H9 (cell line): ENCODE results near the gene CFAP45. TPM values are rescaled to one million over a fixed set of nuclear protein-coding genes. Genes with fewer than 3 reads are reported as not detected.

Source experiments
- DNase-seq: peaks from one replicate; pipeline ENCODE4 v3.0.0-alpha.2; 2017
- H2AFZ ChIP-seq: one replicate; pipeline ENCODE4 v1.6.1; 2013; ENCODE audit warnings: mild to moderate bottlenecking, low read length, control low read depth, moderate library complexity
- H2AK5ac ChIP-seq: 2 replicates; pipeline ENCODE4 v1.6.1; 2013; ENCODE audit warnings: low read length, control low read depth, mixed read lengths; ENCODE audit not compliant: insufficient read length
- H2BK120ac ChIP-seq: one replicate; pipeline ENCODE4 v1.6.1; 2013; ENCODE audit warnings: low read depth, mild to moderate bottlenecking, low read length, control low read depth, inconsistent platforms; ENCODE audit not compliant: poor library complexity, severe bottlenecking
- H2BK12ac ChIP-seq: 2 replicates; pipeline ENCODE4 v1.6.1; 2013; ENCODE audit warnings: low read length, control low read depth, mixed read lengths, low read depth; ENCODE audit not compliant: insufficient read length
- H2BK15ac ChIP-seq: 2 replicates; pipeline ENCODE4 v1.6.1; 2013; ENCODE audit warnings: low read depth, low read length, control low read depth
- H2BK20ac ChIP-seq: one replicate; pipeline ENCODE4 v1.6.1; 2013; ENCODE audit warnings: low read depth, mild to moderate bottlenecking, low read length, control low read depth, inconsistent platforms; ENCODE audit not compliant: poor library complexity, severe bottlenecking
- H2BK5ac ChIP-seq: 2 replicates; pipeline ENCODE4 v1.6.1; 2013; ENCODE audit warnings: low read length, control low read depth, mixed read lengths; ENCODE audit not compliant: insufficient read length
- H3K14ac ChIP-seq: 2 replicates; pipeline ENCODE4 v1.6.1; 2013; ENCODE audit warnings: low read length, control low read depth; ENCODE audit not compliant: insufficient read depth
- H3K18ac ChIP-seq: 2 replicates; pipeline ENCODE4 v1.6.1; 2013; ENCODE audit warnings: low read depth, mild to moderate bottlenecking, mixed read lengths, low read length, control low read depth; ENCODE audit not compliant: insufficient read length
- H3K23ac ChIP-seq: 2 replicates; pipeline ENCODE4 v1.6.1; 2013; ENCODE audit warnings: low read length, control low read depth, mixed read lengths, low read depth; ENCODE audit not compliant: insufficient read length
- H3K23me2 ChIP-seq: 2 replicates; pipeline ENCODE4 v1.6.1; 2013; ENCODE audit warnings: low read depth, mild to moderate bottlenecking, mixed read lengths, low read length, control low read depth; ENCODE audit not compliant: insufficient read length, poor library complexity, severe bottlenecking
- H3K27ac ChIP-seq: 2 replicates; pipeline ENCODE4 v1.5.1; 2013; ENCODE audit warnings: low read length, control low read depth, mixed read lengths, low read depth; ENCODE audit not compliant: insufficient read length
- H3K27me3 ChIP-seq: 2 replicates; pipeline ENCODE4 v1.6.1; 2013; ENCODE audit warnings: low read length, control low read depth, inconsistent platforms; ENCODE audit not compliant: insufficient read depth
- H3K4ac ChIP-seq: 2 replicates; pipeline ENCODE4 v1.6.1; 2013; ENCODE audit warnings: low read depth, mild to moderate bottlenecking, control low read depth, inconsistent platforms, low read length, moderate library complexity
- H3K4me1 ChIP-seq: 2 replicates; pipeline ENCODE4 v1.6.1; 2013; ENCODE audit warnings: low read length, control low read depth, inconsistent platforms; ENCODE audit not compliant: insufficient read depth
- H3K4me2 ChIP-seq: 2 replicates; pipeline ENCODE4 v1.6.1; 2013; ENCODE audit warnings: low read length, control low read depth, mixed read lengths; ENCODE audit not compliant: insufficient read length, insufficient read depth
- H3K56ac ChIP-seq: 2 replicates; pipeline ENCODE4 v1.6.1; 2013; ENCODE audit warnings: low read depth, mild to moderate bottlenecking, mixed read lengths, low read length, control low read depth; ENCODE audit not compliant: insufficient read length
- H3K79me1 ChIP-seq: 2 replicates; pipeline ENCODE4 v1.6.1; 2013; ENCODE audit warnings: low read depth, mild to moderate bottlenecking, moderate library complexity, low read length, control low read depth, inconsistent platforms; ENCODE audit not compliant: insufficient read depth, poor library complexity, severe bottlenecking
- H3K79me2 ChIP-seq: 2 replicates; pipeline ENCODE4 v1.6.1; 2013; ENCODE audit warnings: low read length, control low read depth, inconsistent platforms; ENCODE audit not compliant: insufficient read depth
- H3K9ac ChIP-seq: 2 replicates; pipeline ENCODE4 v1.6.1; 2013; ENCODE audit warnings: low read length, control low read depth, mixed read lengths; ENCODE audit not compliant: insufficient read length; ENCODE audit errors: extremely low read depth
- H3K9me3 ChIP-seq: one replicate; pipeline ENCODE4 v1.6.1; 2013; ENCODE audit warnings: low read depth, low read length, inconsistent platforms; ENCODE audit not compliant: control insufficient read depth
- H3T11ph ChIP-seq: one replicate; pipeline ENCODE4 v1.6.1; 2013; ENCODE audit warnings: mild to moderate bottlenecking, low read length, control low read depth, inconsistent platforms
- H4K20me1 ChIP-seq: one replicate; pipeline ENCODE4 v1.6.1; 2013; ENCODE audit not compliant: control insufficient read depth, insufficient read length, insufficient read depth
- H4K5ac ChIP-seq: 2 replicates; pipeline ENCODE4 v1.6.1; 2013; ENCODE audit warnings: low read depth, mild to moderate bottlenecking, mixed read lengths, low read length, control low read depth; ENCODE audit not compliant: insufficient read length
- H4K8ac ChIP-seq: replicated peaks from 2 replicates; pipeline ENCODE4 v1.6.1; 2013; ENCODE audit warnings: low read length, control low read depth, mixed read lengths, low read depth; ENCODE audit not compliant: insufficient read length
- H4K91ac ChIP-seq: 2 replicates; pipeline ENCODE4 v1.6.1; 2013; ENCODE audit warnings: low read depth, mild to moderate bottlenecking, moderate library complexity, mixed read lengths, low read length, control low read depth; ENCODE audit not compliant: insufficient read length
- H3K27ac Mint-ChIP-seq, 3 experiments: 2 replicates in 2 of 3; 3 replicates in 1 of 3; pipeline ENCODE4 v1.8.0; 2020 to 2021; ENCODE audit warnings: mixed read lengths in 3 of 3, mild to moderate bottlenecking in 1 of 3, moderate library complexity in 1 of 3
- H3K27me3 Mint-ChIP-seq: 2 replicates; pipeline ENCODE4 v1.8.0; 2021; ENCODE audit warnings: low read depth, mild to moderate bottlenecking, moderate library complexity, mixed read lengths
- H3K36me3 Mint-ChIP-seq, 3 experiments: 2 replicates in 2 of 3; 3 replicates in 1 of 3; pipeline ENCODE4 v1.8.0; 2020 to 2021; ENCODE audit warnings: low read depth in 3 of 3, mixed read lengths in 3 of 3; ENCODE audit not compliant: insufficient read depth in 1 of 3
- H3K4me1 Mint-ChIP-seq, 2 experiments: 2 replicates each; pipeline ENCODE4 v1.8.0; 2020; ENCODE audit warnings: mixed read lengths in 2 of 2
- H3K4me3 Mint-ChIP-seq, 2 experiments: 2 replicates in 1 of 2; 3 replicates in 1 of 2; pipeline ENCODE4 v1.8.0; 2020 to 2021; ENCODE audit warnings: mild to moderate bottlenecking in 2 of 2, mixed read lengths in 2 of 2, moderate library complexity in 1 of 2
- H3K9me3 Mint-ChIP-seq, 2 experiments: 2 replicates in 1 of 2; 3 replicates in 1 of 2; pipeline ENCODE4 v1.8.0; 2020; ENCODE audit warnings: mild to moderate bottlenecking in 2 of 2, mixed read lengths in 2 of 2, moderate library complexity in 1 of 2
- WGBS: extraction: QIAGEN DNeasy Blood & Tissue Kit; methylation state at CpG from one replicate; pipeline ENCODE4 v1.1.7; 2013; ENCODE audit warnings: missing lambda C conversion rate, low lambda C conversion rate, mixed read lengths; ENCODE audit not compliant: insufficient read length; ENCODE audit errors: extremely low coverage; 5-methylcytosine and 5-hydroxymethylcytosine counted together
- total RNA-seq: library from RNA; stranded (reverse); gene quantifications from 2 replicates; pipeline ENCODE4 v1.2.1, GENCODE V29; 2021
- TF ChIP-seq, protein P1 (sequence below): fragments of 200-600 bp; sonication (generic); conservative IDR thresholded peaks from 3 replicates; pipeline ENCODE4 v1.8.0; 2021; ENCODE audit warnings: antibody characterized with exemption, mild to moderate bottlenecking

The CFAP45 gene
- total RNA-seq, 1 experiment from 2014 or later, result 0.85 TPM

DNA sequence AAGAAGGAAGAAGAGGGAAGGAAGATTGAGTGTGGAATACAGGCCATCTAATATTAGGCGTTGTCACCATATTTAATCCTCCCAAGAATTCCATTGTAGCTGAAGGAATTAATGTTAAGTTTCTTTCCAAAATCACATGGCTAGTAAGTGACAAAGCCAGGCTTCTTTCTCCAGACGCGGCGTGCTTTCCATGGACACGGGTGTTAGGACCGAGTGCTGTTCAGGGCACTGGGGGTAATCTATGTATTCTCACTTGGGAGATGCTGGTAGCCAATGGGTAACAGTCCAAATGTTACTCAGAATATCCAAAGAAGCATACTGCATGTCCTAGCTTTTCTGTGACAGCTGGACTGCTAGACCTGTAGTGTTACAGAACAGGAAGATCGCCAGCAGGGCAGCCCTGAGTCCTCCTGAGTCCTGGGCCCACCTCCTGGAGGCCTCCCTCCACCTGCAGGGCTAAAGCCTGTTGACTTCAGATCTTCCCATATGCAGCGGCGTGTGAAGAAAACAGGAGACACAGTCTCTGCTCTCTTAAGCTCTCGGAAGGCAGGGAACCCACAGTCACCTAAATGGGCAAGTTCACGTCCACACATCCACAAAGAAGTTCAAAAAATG, 40.1 kb upstream of the CFAP45 start:
- no peak overlapping the region for H2BK12ac ChIP-seq
- no peak overlapping the region for H3K4me2 ChIP-seq
- H2BK120ac ChIP-seq, result no peak overlapping the region
- no peak overlapping the region for H4K8ac ChIP-seq
- no peak overlapping the region for H4K5ac ChIP-seq
- peaks cover 7% of the 10 kb centered on the region for H3K23me2 ChIP-seq
- DNase-seq, result no peak
- no peaks in the 10 kb centered on the region for H4K20me1 ChIP-seq
- H3K9ac ChIP-seq, result no peak overlapping the region
- H3K79me2 ChIP-seq, result no peaks in the 10 kb centered on the region
- H2BK20ac ChIP-seq, result no peak overlapping the region
- WGBS, result no CpG with 5 or more reads among the region's 11 CpGs
- H2AFZ ChIP-seq, result no peak overlapping the region
- peaks cover 11 to 17% (median 15%) of the 10 kb centered on the region in 3 experiments for H3K36me3 Mint-ChIP-seq
- H3K56ac ChIP-seq, result no peak overlapping the region
- no peaks in the 10 kb centered on the region for H3K79me1 ChIP-seq
- no peak overlapping the region for H3T11ph ChIP-seq
- H3K23ac ChIP-seq, result no peak overlapping the region
- H3K9me3 Mint-ChIP-seq, result no peaks in the 10 kb centered on the region
- 0 out of 7 replicates have a peak overlapping the region, but pooled peaks of 1 of the 3 experiments have one; percentile 48 for H3K27ac Mint-ChIP-seq
- no peak overlapping the region for H2BK5ac ChIP-seq
- no peak overlapping the region for H3K4ac ChIP-seq
- H3K14ac ChIP-seq, result no peak overlapping the region
- H3K4me3 Mint-ChIP-seq, result no peak overlapping the region
- H3K27me3 Mint-ChIP-seq, result peaks cover 1% of the 10 kb centered on the region
- no peaks in the 10 kb centered on the region for H3K27me3 ChIP-seq
- no peak overlapping the region for H2BK15ac ChIP-seq
- TF ChIP-seq, protein P1, sequence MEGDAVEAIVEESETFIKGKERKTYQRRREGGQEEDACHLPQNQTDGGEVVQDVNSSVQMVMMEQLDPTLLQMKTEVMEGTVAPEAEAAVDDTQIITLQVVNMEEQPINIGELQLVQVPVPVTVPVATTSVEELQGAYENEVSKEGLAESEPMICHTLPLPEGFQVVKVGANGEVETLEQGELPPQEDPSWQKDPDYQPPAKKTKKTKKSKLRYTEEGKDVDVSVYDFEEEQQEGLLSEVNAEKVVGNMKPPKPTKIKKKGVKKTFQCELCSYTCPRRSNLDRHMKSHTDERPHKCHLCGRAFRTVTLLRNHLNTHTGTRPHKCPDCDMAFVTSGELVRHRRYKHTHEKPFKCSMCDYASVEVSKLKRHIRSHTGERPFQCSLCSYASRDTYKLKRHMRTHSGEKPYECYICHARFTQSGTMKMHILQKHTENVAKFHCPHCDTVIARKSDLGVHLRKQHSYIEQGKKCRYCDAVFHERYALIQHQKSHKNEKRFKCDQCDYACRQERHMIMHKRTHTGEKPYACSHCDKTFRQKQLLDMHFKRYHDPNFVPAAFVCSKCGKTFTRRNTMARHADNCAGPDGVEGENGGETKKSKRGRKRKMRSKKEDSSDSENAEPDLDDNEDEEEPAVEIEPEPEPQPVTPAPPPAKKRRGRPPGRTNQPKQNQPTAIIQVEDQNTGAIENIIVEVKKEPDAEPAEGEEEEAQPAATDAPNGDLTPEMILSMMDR, result no peak
- H3K18ac ChIP-seq, result no peak overlapping the region
- H3K9me3 ChIP-seq, result no peaks in the 10 kb centered on the region
- H4K91ac ChIP-seq, result no peak overlapping the region
- no peak overlapping the region for H2AK5ac ChIP-seq
- H3K27ac ChIP-seq, result no peak overlapping the region
- H3K4me1 Mint-ChIP-seq, result peaks cover 46 to 68% of the 10 kb centered on the region in 2 experiments
- H3K4me1 ChIP-seq, result no peaks in the 10 kb centered on the region; the same call in 1 of the 2 replicates
